ENCODE measurements around the gene UAP1. TPM values are rescaled to one million over a fixed set of nuclear protein-coding genes. Genes with fewer than 3 reads are reported as not detected.

UAP1 gene
- total RNA-seq, result 121 and 155 TPM in 2 replicates

DNA sequence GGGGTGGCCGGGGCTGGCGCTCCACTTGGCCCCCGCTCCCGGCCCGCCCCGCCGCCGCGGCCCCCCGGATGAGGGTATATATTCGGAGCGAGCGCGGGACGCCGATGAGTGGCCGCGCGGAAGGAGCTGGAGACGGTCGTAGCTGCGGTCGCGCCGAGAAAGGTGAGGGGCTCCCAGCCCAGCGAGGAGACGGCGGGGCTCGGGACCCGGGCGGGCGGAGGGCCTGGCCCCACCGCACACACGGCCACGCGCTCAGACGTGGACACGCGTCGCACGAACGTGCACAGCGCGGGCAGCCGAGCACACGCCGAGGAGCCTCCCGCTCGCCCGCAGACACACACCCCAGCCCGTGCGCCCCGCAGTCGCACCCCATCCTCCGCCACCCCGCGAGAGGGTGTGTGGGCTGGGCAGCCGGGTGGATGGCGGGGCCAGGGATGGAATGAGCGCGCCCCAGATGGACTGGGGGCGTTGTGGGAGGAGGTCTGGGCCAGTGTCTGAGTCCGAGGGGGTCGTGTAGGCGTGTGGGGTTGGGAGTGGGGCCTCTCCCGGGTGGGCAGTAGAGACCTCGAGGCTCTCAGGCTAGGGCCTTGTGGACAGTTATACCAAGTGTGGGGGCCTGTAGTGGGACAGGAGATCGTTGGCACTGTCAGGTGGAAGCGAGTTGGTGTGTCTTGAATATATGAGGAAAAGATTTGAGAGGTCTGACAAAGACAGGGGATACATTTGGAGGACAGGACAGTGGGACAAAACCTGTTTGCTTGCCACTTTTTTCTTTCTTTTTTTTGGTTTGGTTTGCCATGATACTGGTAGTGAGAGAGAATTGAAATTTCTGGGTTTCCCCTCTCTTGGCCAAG, at the start of gene UAP1:
Gene UAP1 (plus strand): TSS at position 107 of the 854 bp plus-strand sequence. CDS start 4,347 bp downstream, outside the sequence.

GRCh38 chr1:162632217-162632666, 70.7 kb downstream of the UAP1 start, which contains the start of gene DDR2:
TSS of gene DDR2 (plus strand) at chr1:162632464. CDS start at chr1:162719064, 86,600 bp downstream.

Small RNAs within 50 kb of the gene (small RNA-seq; reads per million reads assigned to genes)
- gene UQCRBP2 (ENCODE audit: low replicate concordance), result not detected

Other genes starting within 250 kb of the UAP1 start
- not detected in 2 replicates for gene SPATA46, start 184.9 kb upstream of the UAP1 start, total RNA-seq
- gene C1orf226, start 180.0 kb upstream of the UAP1 start, total RNA-seq, result 0.29 and 1.5 TPM in 2 replicates
- not detected in 2 replicates for gene SH2D1B, start 149.6 kb upstream of the UAP1 start, total RNA-seq
- 41.8 and 119 TPM in 2 replicates for gene UHMK1, start 63.9 kb upstream of the UAP1 start, total RNA-seq
- gene DDR2, start 70.7 kb downstream of the UAP1 start, total RNA-seq, result 190 and 287 TPM in 2 replicates
- gene HSD17B7, start 229.0 kb downstream of the UAP1 start, total RNA-seq, result 19.5 and 62.2 TPM in 2 replicates